IPS-18a (cell line): Measurements from ENCODE around the gene TSPAN5.

Source experiments
- H3K27ac ChIP-seq: one replicate; pipeline ENCODE4 v1.5.1; 2013; ENCODE audit warnings: low read length
- H3K27me3 ChIP-seq: one replicate; pipeline ENCODE4 v1.6.1; 2013; ENCODE audit warnings: mild to moderate bottlenecking, low read length; ENCODE audit not compliant: control insufficient read depth, insufficient read depth
- H3K36me3 ChIP-seq: one replicate; pipeline ENCODE4 v1.6.1; 2013; ENCODE audit warnings: low read depth, low read length; ENCODE audit not compliant: control insufficient read depth
- H3K4me1 ChIP-seq: one replicate; pipeline ENCODE4 v1.6.1; 2013; ENCODE audit warnings: low read depth, low read length; ENCODE audit not compliant: control insufficient read depth
- H3K4me3 ChIP-seq: one replicate; pipeline ENCODE4 v1.5.1; 2013; ENCODE audit warnings: low read length
- H3K9ac ChIP-seq: one replicate; pipeline ENCODE4 v1.6.1; 2013; ENCODE audit warnings: mild to moderate bottlenecking, low read length, moderate library complexity
- H3K9me3 ChIP-seq: one replicate; pipeline ENCODE4 v1.6.1; 2013; ENCODE audit warnings: low read depth, low read length; ENCODE audit not compliant: control insufficient read depth

Gene TSPAN5

DNA sequence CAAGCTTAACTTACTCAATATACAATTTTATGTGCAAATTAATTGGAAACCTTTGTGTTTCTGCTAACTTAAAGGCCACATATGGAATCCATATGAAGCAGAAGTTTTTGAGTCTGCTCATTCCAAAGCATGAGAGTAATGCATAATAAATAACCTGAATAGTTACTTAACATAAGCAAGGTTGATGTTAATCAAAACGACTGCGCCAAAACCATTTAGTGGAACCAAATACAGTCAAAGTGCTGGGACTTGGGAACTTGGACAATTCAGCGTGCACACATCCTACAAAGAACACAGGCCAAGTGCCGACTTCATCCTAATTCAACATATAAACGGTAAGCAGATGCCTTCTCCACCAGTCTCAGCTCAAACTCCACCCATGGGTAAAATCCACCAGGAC, 17.0 kb downstream of the TSPAN5 start:
- Histone ChIP-seq H3K4me1 (peaks cover 11% of the 10 kb centered on the region), H3K36me3 (no peaks in the 10 kb centered on the region), H3K9ac (no peak overlapping the region), H3K27me3 (no peaks in the 10 kb centered on the region), H3K9me3 (no peaks in the 10 kb centered on the region), H3K4me3 (no peak overlapping the region), H3K27ac (no peak overlapping the region)

GRCh38 chr4:98639523-98639922, 18.9 kb downstream of the TSPAN5 start:
- no peaks in the 10 kb centered on the region for H3K27me3 ChIP-seq
- peaks cover 7% of the 10 kb centered on the region for H3K4me1 ChIP-seq
- no peak overlapping the region for H3K27ac ChIP-seq
- H3K36me3 ChIP-seq, result no peaks in the 10 kb centered on the region
- no peak overlapping the region for H3K9ac ChIP-seq
- no peaks in the 10 kb centered on the region for H3K9me3 ChIP-seq
- H3K4me3 ChIP-seq, result no peak overlapping the region

DNA sequence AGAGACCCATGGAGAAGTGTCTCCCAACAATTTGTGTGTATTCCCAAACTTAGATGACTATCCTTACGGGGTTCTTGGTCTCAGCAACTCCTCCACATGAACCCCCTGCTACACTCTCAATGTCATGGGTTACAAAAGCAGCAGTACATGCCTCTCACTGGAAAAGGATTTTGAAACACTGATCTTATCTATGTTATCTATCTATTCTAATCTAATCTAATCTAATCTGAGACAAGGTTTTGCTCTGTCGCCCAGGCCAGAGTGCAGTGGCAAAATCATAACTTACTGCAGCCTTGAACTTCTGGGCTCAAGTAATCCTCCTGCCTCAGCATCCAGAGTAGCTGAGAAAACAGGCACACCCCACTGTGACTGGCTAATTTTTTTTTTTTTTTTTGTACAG, 19.3 kb downstream of the TSPAN5 start:
- no peaks in the 10 kb centered on the region for H3K27me3 ChIP-seq
- no peak overlapping the region for H3K9ac ChIP-seq
- no peak overlapping the region for H3K4me3 ChIP-seq
- no peaks in the 10 kb centered on the region for H3K36me3 ChIP-seq
- no peak overlapping the region for H3K27ac ChIP-seq
- no peaks in the 10 kb centered on the region for H3K9me3 ChIP-seq
- H3K4me1 ChIP-seq, result peaks cover 7% of the 10 kb centered on the region

DNA sequence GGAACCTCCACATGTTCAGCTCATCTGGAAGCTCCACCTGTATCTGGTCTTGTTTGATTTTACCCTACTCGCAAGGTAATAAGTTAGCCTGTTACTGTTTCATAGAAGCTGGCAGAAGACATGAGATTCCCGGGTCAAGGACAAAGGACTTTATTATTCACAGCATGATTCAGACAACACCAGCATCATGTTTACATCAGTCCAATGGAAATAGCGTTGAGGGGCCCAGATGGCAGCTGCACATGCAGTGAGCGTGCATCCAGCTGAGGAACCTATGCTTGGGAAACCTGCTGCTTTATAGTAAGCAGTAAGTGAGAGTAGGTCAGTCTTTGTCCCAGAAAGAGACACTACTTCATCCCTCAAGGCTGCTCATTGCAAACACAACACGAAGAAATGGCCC, 19.8 kb downstream of the TSPAN5 start:
- Histone ChIP-seq H3K4me1 (peaks cover 7% of the 10 kb centered on the region), H3K27me3 (no peaks in the 10 kb centered on the region), H3K27ac (no peak overlapping the region), H3K36me3 (no peaks in the 10 kb centered on the region), H3K4me3 (no peak overlapping the region), H3K9me3 (no peaks in the 10 kb centered on the region), H3K9ac (no peak overlapping the region)

GRCh38 chr4:98634061-98634460, 24.4 kb downstream of the TSPAN5 start:
- Histone ChIP-seq H3K27ac (no peak overlapping the region), H3K4me3 (no peak overlapping the region), H3K4me1 (no peaks in the 10 kb centered on the region), H3K36me3 (no peaks in the 10 kb centered on the region), H3K9ac (no peak overlapping the region), H3K27me3 (no peaks in the 10 kb centered on the region), H3K9me3 (no peaks in the 10 kb centered on the region)

GRCh38 chr4:98633159-98633558, 25.3 kb downstream of the TSPAN5 start:
- Histone ChIP-seq H3K27ac (no peak overlapping the region), H3K4me3 (no peak overlapping the region), H3K36me3 (no peaks in the 10 kb centered on the region), H3K4me1 (no peaks in the 10 kb centered on the region), H3K9ac (no peak overlapping the region), H3K9me3 (no peaks in the 10 kb centered on the region), H3K27me3 (no peaks in the 10 kb centered on the region)

GRCh38 chr4:98632258-98632657, 26.2 kb downstream of the TSPAN5 start:
- Histone ChIP-seq H3K4me3 (no peak overlapping the region), H3K27me3 (no peaks in the 10 kb centered on the region), H3K9ac (no peak overlapping the region), H3K9me3 (no peaks in the 10 kb centered on the region), H3K4me1 (no peaks in the 10 kb centered on the region), H3K36me3 (no peaks in the 10 kb centered on the region), H3K27ac (no peak overlapping the region)

- no peaks in the 10 kb centered on the region for H3K27me3 ChIP-seq
- no peaks in the 10 kb centered on the region for H3K9me3 ChIP-seq
- H3K27ac ChIP-seq, result no peak overlapping the region
- H3K4me1 ChIP-seq, result no peaks in the 10 kb centered on the region
- H3K36me3 ChIP-seq, result no peaks in the 10 kb centered on the region
- no peak overlapping the region for H3K4me3 ChIP-seq
- H3K9ac ChIP-seq, result no peak overlapping the region
Observed at GRCh38 chr4:98631506-98631905, 26.9 kb downstream of the TSPAN5 start.

DNA sequence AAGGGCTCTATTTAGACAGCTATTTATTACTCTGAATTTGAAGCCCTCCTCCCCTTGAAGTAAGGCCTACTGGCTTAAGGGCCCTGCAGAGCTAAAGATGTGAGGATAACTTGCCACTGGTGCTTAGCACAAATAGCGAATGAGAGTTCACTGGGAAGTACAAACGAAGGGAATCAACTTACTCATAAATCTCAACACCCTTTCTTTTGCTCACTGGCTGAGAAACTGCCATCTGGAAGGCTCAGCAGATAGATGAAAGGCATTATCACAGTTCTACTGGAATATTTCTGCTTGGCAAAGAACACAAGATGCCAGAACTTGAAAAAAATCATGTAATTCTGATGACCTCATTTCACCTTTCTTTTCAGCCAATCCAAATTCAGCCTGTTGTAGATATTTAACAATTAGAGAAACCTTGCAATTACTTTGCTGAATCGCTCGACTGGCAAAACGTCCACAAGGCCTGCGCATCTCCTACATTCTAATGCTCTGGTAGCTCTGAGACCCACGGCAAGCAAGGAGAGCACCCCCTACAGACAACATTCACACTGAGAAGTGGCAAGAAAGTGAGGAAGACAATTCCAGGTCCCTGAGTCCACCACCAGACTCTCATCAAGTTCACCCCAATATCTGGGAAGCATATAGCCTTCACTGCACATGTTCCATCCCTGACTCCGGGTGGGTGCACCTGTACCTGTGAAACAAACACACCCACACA, 27.5 kb downstream of the TSPAN5 start:
- H3K27me3 ChIP-seq, result no peaks in the 10 kb centered on the region
- no peaks in the 10 kb centered on the region for H3K36me3 ChIP-seq
- H3K9ac ChIP-seq, result no peak overlapping the region
- no peak overlapping the region for H3K4me3 ChIP-seq
- H3K9me3 ChIP-seq, result no peaks in the 10 kb centered on the region
- no peak overlapping the region for H3K27ac ChIP-seq
- no peaks in the 10 kb centered on the region for H3K4me1 ChIP-seq

DNA sequence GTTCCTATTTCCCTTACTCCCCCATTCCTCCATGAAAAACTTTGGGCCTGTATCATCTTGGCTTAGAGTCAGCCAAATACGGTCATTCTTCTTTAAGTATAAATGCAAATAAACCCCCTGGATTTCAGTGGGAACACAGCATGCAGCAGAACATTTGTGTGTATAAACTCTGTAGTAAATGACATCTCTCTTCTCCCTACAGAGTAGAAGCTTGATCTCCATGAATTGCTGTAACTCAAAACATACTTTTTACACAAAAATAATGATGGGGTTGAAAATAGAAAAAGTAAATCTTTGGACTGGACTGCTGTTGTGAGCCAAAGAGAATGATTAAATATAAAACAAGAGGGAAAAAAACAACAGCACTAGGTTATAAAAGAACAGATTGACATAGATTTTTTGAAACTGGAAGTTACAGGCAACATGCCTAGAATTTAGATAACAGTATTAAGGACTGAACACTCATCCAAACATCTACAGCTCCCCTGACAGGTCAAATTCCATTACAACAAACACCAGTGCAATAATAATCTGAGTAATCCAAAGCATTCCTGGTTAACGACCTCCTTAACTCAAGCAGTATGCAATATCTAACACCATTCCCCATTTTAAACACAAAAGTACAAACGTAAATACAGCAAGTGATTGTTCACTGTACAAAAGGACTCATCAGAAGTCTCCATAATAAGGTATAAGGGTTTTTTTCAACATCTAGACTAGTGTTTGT, 30.7 kb downstream of the TSPAN5 start:
- Histone ChIP-seq H3K4me3 (no peak overlapping the region), H3K27me3 (no peaks in the 10 kb centered on the region), H3K27ac (no peak overlapping the region), H3K9ac (no peak overlapping the region), H3K36me3 (no peaks in the 10 kb centered on the region), H3K4me1 (peaks cover 4% of the 10 kb centered on the region), H3K9me3 (no peaks in the 10 kb centered on the region)

- Histone ChIP-seq H3K4me1 (peaks cover 4% of the 10 kb centered on the region), H3K36me3 (no peaks in the 10 kb centered on the region), H3K9ac (no peak overlapping the region), H3K27me3 (no peaks in the 10 kb centered on the region), H3K9me3 (no peaks in the 10 kb centered on the region), H3K27ac (no peak overlapping the region), H3K4me3 (no peak overlapping the region)
Observed at GRCh38 chr4:98626350-98626749, 32.1 kb downstream of the TSPAN5 start.

DNA sequence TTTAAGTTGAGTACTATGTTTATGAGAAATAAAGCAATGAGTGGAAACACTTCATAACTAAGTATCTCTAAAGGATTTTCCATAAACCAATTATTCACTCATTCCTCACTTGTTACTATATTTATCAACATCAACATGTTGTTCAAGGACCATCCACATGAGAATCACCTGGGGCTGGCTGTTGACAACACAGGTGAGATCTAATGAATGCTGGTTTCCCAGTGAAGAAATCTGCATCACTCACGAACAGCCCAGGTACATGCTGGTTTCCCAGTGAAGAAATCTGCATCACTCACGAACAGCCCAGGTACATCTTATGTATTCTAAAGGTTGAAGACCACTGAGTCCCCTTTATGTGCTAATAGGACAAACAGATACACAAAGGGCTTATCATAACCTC, 32.5 kb downstream of the TSPAN5 start:
- no peak overlapping the region for H3K4me3 ChIP-seq
- H3K4me1 ChIP-seq, result peaks cover 4% of the 10 kb centered on the region
- H3K9ac ChIP-seq, result no peak overlapping the region
- H3K27me3 ChIP-seq, result no peaks in the 10 kb centered on the region
- H3K9me3 ChIP-seq, result no peaks in the 10 kb centered on the region
- H3K27ac ChIP-seq, result no peak overlapping the region
- H3K36me3 ChIP-seq, result no peaks in the 10 kb centered on the region
